GM19328 (cell line): Measurements from ENCODE around the gene ERLIN1.

ENCODE experiments used
- ATAC-seq: cut with Tn5 transposase; IDR thresholded peaks from one replicate; pipeline ENCODE4 v1.9.1; 2021; ENCODE audit warnings: mild to moderate bottlenecking, moderate library complexity; ENCODE audit not compliant: unreplicated experiment

The ERLIN1 gene

GRCh38 chr10:100173035-100173434 is 12.8 kb downstream of the ERLIN1 start:
- no peak for ATAC-seq

GRCh38 chr10:100172349-100172748 is 13.5 kb downstream of the ERLIN1 start:
- ATAC-seq: no peak

- no peak for ATAC-seq
These were observed 17.6 kb downstream of the ERLIN1 start for GRCh38 chr10:100168313-100168643.

GRCh38 chr10:100167553-100168312 is 18.1 kb downstream of the ERLIN1 start:
- ATAC-seq: no peak

GRCh38 chr10:100163704-100164621 is 21.9 kb downstream of the ERLIN1 start:
- no peak for ATAC-seq

- no peak for ATAC-seq
These were observed 23.1 kb downstream of the ERLIN1 start for GRCh38 chr10:100162696-100163095.

- peak; percentile 91 for ATAC-seq
These were observed 27.6 kb downstream of the ERLIN1 start for GRCh38 chr10:100158044-100158805.

- ATAC-seq: no peak
These were observed 28.7 kb downstream of the ERLIN1 start for GRCh38 chr10:100157156-100157555.

GRCh38 chr10:100155936-100156335 is 29.9 kb downstream of the ERLIN1 start:
- ATAC-seq: no peak

- ATAC-seq: no peak
These were observed 31.2 kb downstream of the ERLIN1 start for GRCh38 chr10:100154666-100155065.

- ATAC-seq: no peak
These were observed 32.5 kb downstream of the ERLIN1 start for GRCh38 chr10:100153239-100153825.

- no peak for ATAC-seq
These were observed 34.0 kb downstream of the ERLIN1 start for GRCh38 chr10:100151723-100152300.

- no peak for ATAC-seq
These were observed 37.2 kb downstream of the ERLIN1 start for GRCh38 chr10:100148353-100149211.

- no peak for ATAC-seq
These were observed 38.8 kb downstream of the ERLIN1 start for GRCh38 chr10:100146875-100147650.

- ATAC-seq: no peak
These were observed 39.4 kb downstream of the ERLIN1 start for GRCh38 chr10:100146398-100146797.

GRCh38 chr10:100143756-100144155 is 42.1 kb downstream of the ERLIN1 start:
- ATAC-seq: no peak

- no peak for ATAC-seq
These were observed 44.3 kb downstream of the ERLIN1 start for GRCh38 chr10:100141446-100142087.

GRCh38 chr10:100140070-100140469 is 45.8 kb downstream of the ERLIN1 start:
- no peak for ATAC-seq
